Activated naive CD4-positive, alpha-beta T cell treated with anti-CD3 and anti-CD28 coated beads for 36 hours (primary cell): ENCODE results near the gene PLOD1. TPM values are rescaled to one million over a fixed set of nuclear protein-coding genes. Genes with fewer than 3 reads are reported as not detected.

ENCODE experiments used
- CTCF ChIA-PET: fragments of 350-600 bp; sonication (Branson Sonifier 250); formaldehyde crosslinking; loops from one replicate; lab custom pipeline; 2021; ENCODE audit warnings: antibody characterized with exemption; lab: Charles Lee
- DNase-seq: peaks from one replicate; pipeline ENCODE4 v3.0.0-alpha.2; 2020
- H3K27ac Mint-ChIP-seq: one replicate; pipeline ENCODE4 v1.8.0; 2021; ENCODE audit warnings: mild to moderate bottlenecking, mixed read lengths
- H3K27me3 Mint-ChIP-seq: one replicate; pipeline ENCODE4 v1.8.0; 2021; ENCODE audit warnings: low read depth, mixed read lengths
- H3K36me3 Mint-ChIP-seq: one replicate; pipeline ENCODE4 v1.8.0; 2021; ENCODE audit warnings: low read depth, mixed read lengths
- H3K4me1 Mint-ChIP-seq: one replicate; pipeline ENCODE4 v1.8.0; 2021; ENCODE audit warnings: low read depth, mixed read lengths
- H3K4me3 Mint-ChIP-seq: one replicate; pipeline ENCODE4 v1.8.0; 2021; ENCODE audit warnings: mild to moderate bottlenecking, moderate library complexity, mixed read lengths
- H3K9me3 Mint-ChIP-seq: one replicate; pipeline ENCODE4 v1.8.0; 2021; ENCODE audit warnings: mixed read lengths
- intact Hi-C: fragments of 100-400 bp; cut with micrococcal nuclease; formaldehyde crosslinking; loops from one replicate; pipeline ENCODE4 v1.15.1; 2023
- total RNA-seq, 2 experiments: library from RNA; stranded (reverse); gene quantifications; one replicate each; pipeline ENCODE4 v1.2.3, GENCODE V29; 2021

Gene PLOD1
- total RNA-seq, 2 experiments from 2014 or later: 6.7 to 9.0 TPM

DNA sequence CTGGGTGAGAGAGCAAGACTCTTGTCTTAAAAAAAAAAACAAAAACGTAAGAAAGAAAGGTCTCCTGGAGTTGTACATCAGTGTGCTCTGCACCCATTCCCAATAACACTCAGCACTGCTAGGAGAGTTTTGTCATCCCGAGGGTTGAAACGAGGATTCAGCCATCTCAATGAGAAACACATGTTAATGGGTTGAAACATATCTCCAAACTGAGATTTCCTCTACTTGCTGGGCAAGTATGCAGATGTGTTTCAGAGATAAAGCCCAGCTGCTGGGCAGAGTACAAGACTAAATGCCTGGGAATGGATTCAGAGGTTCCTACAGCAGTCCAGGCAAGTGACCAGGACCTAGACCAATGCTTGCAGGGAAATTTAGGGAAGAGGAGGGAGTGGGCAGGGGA lies 43.1 kb downstream of the PLOD1 start:
- CTCF ChIA-PET: no interaction called here
- Mint-ChIP-seq H3K27me3 (no peaks in the 10 kb centered on the region), H3K9me3 (no peaks in the 10 kb centered on the region), H3K36me3 (peaks cover 8% of the 10 kb centered on the region), H3K4me1 (peaks cover 31% of the 10 kb centered on the region), H3K27ac (no peak overlapping the region), H3K4me3 (no peak overlapping the region)
- intact Hi-C loops: no loop called here
- no peak for DNase-seq

DNA sequence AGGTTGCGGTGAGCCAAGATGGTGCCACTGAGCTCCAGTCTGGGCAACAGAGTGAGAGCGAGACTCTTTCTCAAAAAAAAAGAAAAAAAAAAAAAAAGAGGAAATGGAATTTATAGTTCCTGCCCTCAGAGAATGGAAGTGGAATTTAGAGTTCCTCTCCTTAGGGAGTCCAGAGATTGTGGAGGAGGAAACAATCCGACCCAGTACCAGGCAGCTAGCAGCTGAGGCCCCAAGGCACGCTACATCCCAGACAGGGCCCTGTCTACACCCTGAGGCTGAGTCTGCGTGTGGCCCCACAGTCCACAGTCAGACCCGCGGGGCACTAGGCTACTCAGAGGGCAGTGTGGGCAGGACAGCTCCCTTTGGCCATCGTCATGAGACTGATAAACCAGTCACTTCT lies 43.8 kb downstream of the PLOD1 start:
- DNase-seq: no peak
- Mint-ChIP-seq H3K27me3 (no peaks in the 10 kb centered on the region), H3K4me1 (peaks cover 31% of the 10 kb centered on the region), H3K9me3 (no peaks in the 10 kb centered on the region), H3K27ac (no peak overlapping the region), H3K36me3 (peaks cover 8% of the 10 kb centered on the region), H3K4me3 (no peak overlapping the region)
- intact Hi-C loops: no loop called here
- CTCF ChIA-PET: interaction anchor here (0.8 kb wide), 1 partner anchor 140 kb away, joined by 3 read pairs; no protein-coding TSS in a partner anchor

DNA sequence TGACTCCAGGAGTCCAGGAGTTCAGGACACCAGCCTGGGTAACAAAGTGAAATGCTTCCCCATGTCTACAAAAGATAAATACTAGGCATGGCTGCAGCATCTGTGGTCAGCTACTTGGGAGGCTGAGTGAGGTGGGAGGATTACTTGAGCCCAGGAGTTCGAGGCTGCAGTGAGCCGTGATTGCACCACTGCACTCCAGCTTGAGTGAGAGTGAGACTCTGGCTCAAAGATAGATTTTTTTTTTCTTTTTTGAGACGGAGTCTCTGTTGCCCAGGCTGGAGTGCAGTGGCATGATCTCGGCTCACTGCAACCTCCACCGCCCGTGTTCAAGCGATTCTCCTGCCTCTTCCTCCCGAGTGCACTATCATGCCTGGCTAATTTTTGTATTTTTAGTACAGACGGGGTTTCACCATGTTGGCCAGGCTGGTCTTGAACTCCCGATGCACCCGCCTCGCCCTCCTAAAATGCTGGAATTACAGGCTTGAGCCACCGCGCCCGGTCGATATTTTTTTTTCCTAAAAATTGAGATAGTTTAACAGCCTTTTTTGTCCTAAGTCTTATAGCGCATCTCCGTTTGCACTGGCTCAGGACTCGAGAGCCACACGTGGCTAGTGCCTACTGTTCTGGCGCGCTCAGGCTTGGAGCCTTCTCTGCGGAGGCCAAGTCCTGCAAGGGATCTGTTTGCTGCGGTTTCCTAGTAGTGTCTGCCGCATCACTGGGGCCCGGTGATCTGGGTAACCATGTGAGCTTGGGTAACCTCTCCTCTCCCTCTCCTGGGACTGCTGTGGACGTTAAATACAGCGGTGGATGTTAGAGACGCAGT lies 44.7 kb downstream of the PLOD1 start:
- intact Hi-C loops: no loop called here
- Mint-ChIP-seq H3K4me3 (peak overlapping the region; percentile 97), H3K4me1 (peaks cover 39% of the 10 kb centered on the region), H3K36me3 (peaks cover 11% of the 10 kb centered on the region), H3K27me3 (no peaks in the 10 kb centered on the region), H3K27ac (peak overlapping the region; percentile 76), H3K9me3 (no peaks in the 10 kb centered on the region)
- CTCF ChIA-PET: interaction anchor here (1.3 kb wide), 1 partner anchor 14 kb away, joined by 3 read pairs; no protein-coding TSS in a partner anchor
- no peak for DNase-seq

DNA sequence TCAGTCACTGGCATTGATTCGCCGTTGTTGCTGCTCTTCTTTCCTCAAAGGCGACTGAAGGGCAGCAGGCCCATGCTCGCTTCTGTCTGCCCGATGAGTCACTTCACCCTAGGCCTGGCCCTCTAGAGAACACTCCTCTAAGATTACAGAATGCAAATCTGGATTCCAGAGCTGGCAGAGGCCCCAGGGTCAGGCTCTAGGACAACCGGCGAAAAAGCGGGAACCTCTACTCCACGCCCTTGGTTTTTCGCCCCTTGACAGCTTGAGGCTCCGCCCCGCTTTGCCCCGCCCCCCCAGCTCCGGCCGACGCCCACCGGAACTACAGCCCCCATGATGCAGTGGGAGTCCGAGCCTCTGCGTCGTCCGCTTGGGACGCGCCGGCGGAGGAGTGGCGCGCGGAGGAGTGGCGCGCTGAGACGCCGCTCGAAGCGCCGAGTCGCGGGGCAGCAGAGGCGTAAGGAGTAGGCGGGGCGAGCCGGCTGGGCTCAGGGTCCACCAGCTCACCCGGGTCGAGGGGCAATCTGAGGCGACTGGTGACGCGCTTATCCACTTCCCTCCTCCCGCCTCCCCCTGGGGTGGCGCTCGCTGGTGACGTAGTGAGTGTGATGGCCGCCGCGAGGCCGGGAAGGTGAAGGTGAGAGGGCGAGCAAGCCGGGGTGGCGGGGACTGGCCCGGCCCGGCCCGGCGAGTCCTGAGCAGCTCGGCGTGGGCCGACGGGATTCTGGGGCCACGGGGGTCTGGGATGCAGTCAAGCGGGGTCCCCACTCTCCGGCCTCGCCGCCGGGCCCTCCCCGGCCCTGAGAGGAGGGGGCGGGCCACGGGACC lies 45.5 kb downstream of the PLOD1 start, which contains the start of gene MFN2:
TSS of gene MFN2 (plus strand) at position 594 of the 825 bp plus-strand sequence. CDS start 8,725 bp downstream, outside the sequence.
- no peaks in the 10 kb centered on the region for H3K27me3 Mint-ChIP-seq
- H3K27ac Mint-ChIP-seq: peak within 1 kb of the TSS; percentile 92
- peak within 1 kb of the TSS; percentile 97 for H3K4me3 Mint-ChIP-seq
- CTCF ChIA-PET: interaction anchor here (0.8 to 1.7 kb wide), 3 partner anchors 13 to 99 kb away, joined by 3 to 5 read pairs (median 3); no protein-coding TSS in a partner anchor
- peaks cover 47% of the 10 kb centered on the region for H3K4me1 Mint-ChIP-seq
- no peaks in the 10 kb centered on the region for H3K9me3 Mint-ChIP-seq
- peaks cover 11% of the 10 kb centered on the region for H3K36me3 Mint-ChIP-seq
- DNase-seq: peak; percentile 94
- intact Hi-C loops: loop anchor here (1.0 kb wide), 4 partner anchors 39 to 175 kb away; partner anchors contain the start of genes KIAA2013, MIIP and MTHFR

DNA sequence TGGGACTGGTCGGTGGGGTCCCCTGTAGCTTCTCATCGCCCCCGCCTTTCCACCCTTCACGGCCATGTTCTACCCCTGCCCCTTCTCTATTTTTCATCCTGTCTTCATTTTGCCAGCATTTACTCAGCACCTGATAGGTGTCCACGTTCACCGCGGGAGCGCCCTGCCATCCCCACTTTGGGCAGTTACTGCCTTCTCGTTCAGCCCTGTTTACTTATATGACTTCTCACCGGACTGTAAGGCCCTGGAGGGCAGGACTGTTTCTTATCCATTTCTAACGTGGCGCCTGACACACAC lies 46.1 kb downstream of the PLOD1 start:
- Mint-ChIP-seq H3K27ac (peak overlapping the region; percentile 92), H3K4me3 (peak overlapping the region; percentile 97), H3K36me3 (peaks cover 8% of the 10 kb centered on the region), H3K27me3 (no peaks in the 10 kb centered on the region), H3K4me1 (peaks cover 49% of the 10 kb centered on the region), H3K9me3 (no peaks in the 10 kb centered on the region)
- intact Hi-C loops: loop anchor here (1.0 kb wide), 4 partner anchors 39 to 175 kb away; partner anchors contain the start of genes KIAA2013, MIIP and MTHFR
- CTCF ChIA-PET: interaction anchor here (0.7 to 1.7 kb wide), 4 partner anchors 12 to 327 kb away, joined by 3 to 5 read pairs (median 3); no protein-coding TSS in a partner anchor
- DNase-seq: no peak

DNA sequence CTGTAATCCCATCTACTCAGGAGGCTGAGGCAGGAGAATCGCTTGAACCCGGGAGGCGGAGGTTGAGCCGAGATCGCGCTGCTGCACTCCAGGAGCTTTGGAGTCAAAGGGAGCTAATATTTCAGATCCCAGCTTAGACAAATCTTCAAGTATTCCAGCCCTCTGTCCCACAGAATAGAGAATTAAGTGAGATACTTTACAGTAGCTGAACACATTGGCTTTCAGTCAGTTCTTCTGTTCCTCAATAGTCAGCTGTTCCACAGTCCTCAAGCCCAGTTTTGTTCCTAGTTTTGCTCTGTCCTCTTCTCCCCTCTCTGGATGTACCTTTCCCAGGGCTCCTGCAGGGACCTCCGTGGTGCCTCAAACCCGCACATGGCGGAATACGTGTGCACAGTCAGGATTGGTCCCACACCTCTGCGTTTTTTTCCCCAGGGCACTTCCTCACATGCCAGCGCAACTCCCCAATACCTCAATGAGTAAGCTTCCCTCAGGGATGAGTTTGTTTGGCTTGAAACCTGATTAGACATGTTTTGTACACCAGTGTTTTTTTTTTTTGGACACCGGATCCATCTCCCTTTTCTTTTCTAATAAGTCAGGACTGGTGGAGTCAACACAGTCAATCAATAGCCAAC lies 47.0 kb downstream of the PLOD1 start:
- peak overlapping the region; percentile 97 for H3K4me3 Mint-ChIP-seq
- peaks cover 55% of the 10 kb centered on the region for H3K4me1 Mint-ChIP-seq
- intact Hi-C loops: no loop called here
- DNase-seq: no peak
- CTCF ChIA-PET: interaction anchor here (0.6 to 1.7 kb wide), 4 partner anchors 73 to 411 kb away, joined by 3 to 5 read pairs (median 3); no protein-coding TSS in a partner anchor
- H3K9me3 Mint-ChIP-seq: no peaks in the 10 kb centered on the region
- peaks cover 10% of the 10 kb centered on the region for H3K36me3 Mint-ChIP-seq
- no peaks in the 10 kb centered on the region for H3K27me3 Mint-ChIP-seq
- peak overlapping the region; percentile 92 for H3K27ac Mint-ChIP-seq

DNA sequence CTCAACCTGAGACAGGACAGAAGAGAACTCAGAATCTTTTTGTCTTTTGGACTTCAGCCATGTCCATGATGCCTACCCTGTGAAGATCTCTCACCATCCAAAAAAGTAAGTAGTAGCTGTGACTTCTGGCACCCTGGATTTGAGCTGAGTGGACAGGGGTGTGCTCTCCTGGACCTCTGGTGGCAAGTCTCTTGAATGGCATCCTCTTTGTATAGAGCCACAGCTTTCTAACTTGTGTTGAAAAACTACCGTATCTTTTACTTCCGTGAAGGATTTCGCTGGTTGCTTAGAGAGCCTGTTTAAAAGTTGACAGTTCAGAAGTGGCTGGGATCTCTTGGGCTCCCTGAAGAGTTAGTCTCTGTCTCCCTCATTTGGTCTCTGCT lies 47.5 kb downstream of the PLOD1 start:
- Mint-ChIP-seq H3K9me3 (no peaks in the 10 kb centered on the region), H3K4me1 (peaks cover 55% of the 10 kb centered on the region), H3K27me3 (no peaks in the 10 kb centered on the region), H3K36me3 (peaks cover 10% of the 10 kb centered on the region), H3K27ac (peak overlapping the region; percentile 47), H3K4me3 (peak overlapping the region; percentile 97)
- intact Hi-C loops: no loop called here
- CTCF ChIA-PET: interaction anchor here (0.6 to 1.7 kb wide), 2 partner anchors 73 to 411 kb away, joined by 3 to 5 read pairs; no protein-coding TSS in a partner anchor
- no peak for DNase-seq

DNA sequence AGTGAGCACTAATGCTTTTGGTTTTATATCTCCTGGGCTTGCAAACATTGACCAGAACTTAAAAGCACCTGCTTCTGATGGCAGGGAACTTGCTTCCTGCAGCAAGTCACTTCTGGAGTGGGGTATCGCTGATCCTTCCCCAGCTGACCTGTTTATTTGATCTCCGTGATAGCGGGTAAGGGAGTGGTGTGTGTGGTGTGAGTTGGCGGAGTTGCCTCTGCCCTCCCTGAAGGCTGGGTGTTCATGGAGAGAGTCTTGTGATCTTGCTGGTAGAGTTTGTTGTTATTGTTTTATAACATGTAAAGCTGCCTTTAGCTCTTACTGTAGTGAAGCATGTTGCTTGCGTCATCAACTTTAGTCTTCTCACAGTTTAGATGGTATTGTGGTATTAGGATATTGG lies 49.6 kb downstream of the PLOD1 start:
- H3K9me3 Mint-ChIP-seq: no peaks in the 10 kb centered on the region
- CTCF ChIA-PET: no interaction called here
- peaks cover 13% of the 10 kb centered on the region for H3K36me3 Mint-ChIP-seq
- H3K4me3 Mint-ChIP-seq: no peak overlapping the region
- H3K27me3 Mint-ChIP-seq: no peaks in the 10 kb centered on the region
- H3K4me1 Mint-ChIP-seq: peaks cover 55% of the 10 kb centered on the region
- no peak for DNase-seq
- H3K27ac Mint-ChIP-seq: no peak overlapping the region
- intact Hi-C loops: no loop called here

DNA sequence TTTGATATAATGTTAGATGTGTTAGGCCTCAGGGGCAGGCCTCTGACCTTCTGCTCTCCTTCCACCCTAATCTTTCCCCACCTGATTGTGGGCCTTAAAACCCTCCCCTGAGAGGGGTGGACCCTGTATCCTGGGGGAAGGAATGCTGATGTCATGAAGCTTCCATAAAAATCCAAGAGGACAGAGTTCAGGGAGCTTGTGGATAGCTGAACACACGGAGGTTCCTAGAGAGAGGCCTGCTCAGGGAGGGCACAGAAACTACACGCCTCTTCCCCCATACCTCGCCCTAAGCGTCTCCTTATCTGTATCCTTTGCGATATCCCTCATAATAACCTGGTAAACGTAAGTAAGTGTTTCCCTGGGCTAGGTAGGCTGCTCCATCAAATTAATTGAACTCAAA lies 50.1 kb downstream of the PLOD1 start:
- Mint-ChIP-seq H3K4me1 (peaks cover 50% of the 10 kb centered on the region), H3K4me3 (no peak overlapping the region), H3K27me3 (no peaks in the 10 kb centered on the region), H3K27ac (no peak overlapping the region), H3K36me3 (peaks cover 15% of the 10 kb centered on the region), H3K9me3 (no peaks in the 10 kb centered on the region)
- CTCF ChIA-PET: no interaction called here
- no peak for DNase-seq
- intact Hi-C loops: no loop called here

DNA sequence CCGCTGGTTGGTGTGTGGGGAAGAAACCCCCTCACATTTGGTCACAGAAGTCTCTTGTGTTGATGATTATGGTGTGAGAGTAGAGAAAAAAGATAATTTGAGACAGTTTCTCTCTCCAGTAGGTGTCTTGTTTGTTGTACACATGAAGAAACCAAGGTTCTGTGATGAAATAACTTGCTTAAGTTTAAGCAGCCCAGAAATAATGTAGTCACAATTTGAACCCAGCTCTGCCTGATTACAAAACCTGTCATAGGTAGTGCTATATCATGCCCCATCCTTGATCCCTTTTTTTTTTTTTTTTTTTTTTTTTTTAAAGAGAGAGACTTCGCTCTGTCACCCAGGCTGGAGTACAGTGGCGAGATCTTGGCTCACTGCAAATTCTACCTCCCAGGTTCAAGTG lies 50.7 kb downstream of the PLOD1 start:
- Mint-ChIP-seq H3K36me3 (peaks cover 16% of the 10 kb centered on the region), H3K27me3 (no peaks in the 10 kb centered on the region), H3K4me1 (peaks cover 47% of the 10 kb centered on the region), H3K27ac (no peak overlapping the region), H3K4me3 (no peak overlapping the region), H3K9me3 (no peaks in the 10 kb centered on the region)
- DNase-seq: no peak
- CTCF ChIA-PET: no interaction called here
- intact Hi-C loops: no loop called here

DNA sequence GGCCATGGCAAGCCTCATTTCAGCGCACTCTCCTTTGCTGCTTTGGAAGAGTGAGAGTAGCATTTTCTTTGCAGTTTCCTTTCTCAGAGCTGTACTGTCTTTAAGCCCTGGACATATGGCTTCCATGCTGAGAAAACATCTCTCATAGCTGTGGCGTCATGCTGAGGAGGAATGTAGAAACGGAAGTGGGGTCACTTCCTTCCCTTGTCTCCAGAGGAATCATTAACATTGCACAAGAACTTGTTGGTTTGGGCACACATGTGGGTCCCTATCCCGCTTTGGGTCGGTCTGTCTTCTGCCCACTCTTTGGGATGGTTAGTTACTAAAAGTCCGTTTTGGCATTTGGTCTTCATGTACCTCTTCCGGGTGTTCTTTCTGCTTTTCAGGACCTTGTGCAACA lies 51.3 kb downstream of the PLOD1 start:
- H3K36me3 Mint-ChIP-seq: peaks cover 22% of the 10 kb centered on the region
- CTCF ChIA-PET: interaction anchor here (0.8 kb wide), 1 partner anchor 63 kb away, joined by 3 read pairs; no protein-coding TSS in a partner anchor

DNA sequence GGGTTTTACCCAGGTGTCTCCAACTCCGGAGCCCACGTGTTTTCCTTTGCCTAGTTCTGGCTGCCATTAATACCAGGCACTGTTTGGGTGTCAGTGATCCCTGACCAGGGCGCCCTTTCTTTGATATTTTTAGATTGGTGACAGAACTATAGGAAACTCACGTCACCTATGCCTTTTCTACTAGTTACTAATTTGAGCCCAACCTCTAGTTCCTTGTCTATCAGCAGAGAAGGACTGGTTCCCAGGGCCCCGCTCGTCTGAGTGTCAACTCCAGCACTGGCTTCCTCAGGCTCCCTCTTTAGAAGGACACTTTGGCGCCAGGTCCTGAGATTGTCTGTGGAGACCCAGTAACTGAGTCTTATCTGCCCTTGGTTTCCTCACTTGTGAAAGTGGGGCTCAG lies 55.2 kb downstream of the PLOD1 start:
- CTCF ChIA-PET: no interaction called here
- Mint-ChIP-seq H3K4me3 (no peak overlapping the region), H3K9me3 (no peaks in the 10 kb centered on the region), H3K27me3 (no peaks in the 10 kb centered on the region), H3K36me3 (peaks cover 24% of the 10 kb centered on the region), H3K27ac (no peak overlapping the region), H3K4me1 (peaks cover 12% of the 10 kb centered on the region)
- no peak for DNase-seq
- intact Hi-C loops: no loop called here

More for the DNA sequence above, 51.3 kb downstream of the PLOD1 start:
- no peak overlapping the region for H3K27ac Mint-ChIP-seq
- no peak overlapping the region for H3K4me3 Mint-ChIP-seq
- no peaks in the 10 kb centered on the region for H3K27me3 Mint-ChIP-seq
- intact Hi-C loops: no loop called here
- DNase-seq: no peak
- H3K4me1 Mint-ChIP-seq: peaks cover 44% of the 10 kb centered on the region
- no peaks in the 10 kb centered on the region for H3K9me3 Mint-ChIP-seq
